Measurements from ENCODE around the gene RPP21.

The RPP21 gene

DNA sequence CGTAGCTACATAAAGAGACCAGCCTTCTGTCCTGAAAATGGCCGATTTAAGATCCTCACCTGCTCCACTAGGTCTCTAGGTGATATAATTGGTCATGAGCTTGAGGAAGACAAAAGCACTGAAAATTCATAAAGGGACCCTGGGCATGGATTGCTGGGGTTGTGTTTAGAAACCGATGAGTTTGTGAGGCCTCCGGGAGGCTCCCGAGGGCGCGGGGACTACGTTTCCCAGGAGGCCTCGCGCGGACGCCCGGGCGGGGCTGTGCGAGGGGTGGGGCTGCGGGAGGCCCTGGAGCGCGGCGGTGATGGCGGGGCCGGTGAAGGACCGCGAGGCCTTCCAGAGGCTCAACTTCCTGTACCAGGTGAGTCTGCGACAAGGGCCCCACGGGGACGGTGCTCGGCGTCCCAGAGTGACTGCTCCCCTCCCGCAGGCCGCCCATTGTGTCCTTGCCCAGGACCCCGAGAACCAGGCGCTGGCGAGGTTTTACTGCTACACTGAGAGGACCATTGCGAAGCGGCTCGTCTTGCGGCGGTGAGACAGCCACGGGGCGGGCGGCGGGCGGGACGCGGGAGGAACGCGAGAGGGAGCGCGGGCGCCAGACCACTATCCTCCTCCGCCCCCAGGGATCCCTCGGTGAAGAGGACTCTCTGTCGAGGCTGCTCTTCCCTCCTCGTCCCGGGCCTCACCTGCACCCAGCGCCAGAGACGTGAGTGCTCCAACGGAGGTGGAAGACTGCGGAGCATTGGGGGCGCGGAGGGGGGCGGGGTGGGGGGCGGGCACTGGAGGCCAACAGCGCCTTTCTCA, at the start of gene RPP21:
Gene RPP21, plus strand, starts transcription at position 289 of the 804 bp plus-strand sequence. Its CDS starts 16 bp downstream, at position 305.
- DNase-seq (ENCODE audit: low read depth, low spot score): peak; percentile 68

DNA sequence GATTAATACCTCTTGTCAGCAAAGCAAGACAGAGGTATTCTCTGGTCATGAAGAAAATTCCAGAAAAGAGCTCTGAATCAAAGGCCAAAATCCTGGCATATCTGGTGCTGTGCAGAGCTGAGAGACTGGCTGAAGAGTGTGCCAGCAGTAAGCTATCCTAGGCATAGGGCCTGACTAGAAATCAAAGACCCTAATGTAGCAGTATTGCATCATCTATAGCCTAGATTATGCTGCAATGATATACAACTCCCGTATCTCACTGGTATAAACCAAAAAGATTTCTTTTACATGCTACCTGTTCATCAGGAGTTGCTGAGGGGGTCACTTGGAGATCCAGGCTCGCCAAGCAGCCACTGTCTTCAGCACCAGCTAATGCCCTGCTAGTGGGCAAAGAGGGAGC, 49.1 kb upstream of the RPP21 start:
- no peak for DNase-seq (ENCODE audit: low read depth, low spot score)

DNA sequence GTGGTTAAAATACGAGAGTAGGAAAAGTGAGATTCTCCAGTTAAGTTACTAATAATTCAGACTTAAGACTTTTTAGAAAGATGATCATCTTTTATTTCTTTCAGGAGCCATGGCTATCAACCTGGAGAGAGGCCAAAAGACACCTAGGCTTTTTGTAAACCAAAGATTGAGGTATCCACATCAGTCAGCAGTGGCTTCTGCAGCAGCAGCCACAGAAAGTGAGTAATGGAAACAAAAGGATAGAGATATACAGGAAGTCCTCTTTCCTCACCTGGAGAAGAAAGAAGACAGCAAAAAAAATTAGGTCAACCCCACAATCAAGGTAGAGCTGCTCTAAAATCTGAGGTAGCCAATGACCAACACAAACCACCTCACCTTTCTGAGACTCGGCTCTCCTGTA, 41.0 kb upstream of the RPP21 start:
- DNase-seq (ENCODE audit: low read depth, low spot score): no peak

DNA sequence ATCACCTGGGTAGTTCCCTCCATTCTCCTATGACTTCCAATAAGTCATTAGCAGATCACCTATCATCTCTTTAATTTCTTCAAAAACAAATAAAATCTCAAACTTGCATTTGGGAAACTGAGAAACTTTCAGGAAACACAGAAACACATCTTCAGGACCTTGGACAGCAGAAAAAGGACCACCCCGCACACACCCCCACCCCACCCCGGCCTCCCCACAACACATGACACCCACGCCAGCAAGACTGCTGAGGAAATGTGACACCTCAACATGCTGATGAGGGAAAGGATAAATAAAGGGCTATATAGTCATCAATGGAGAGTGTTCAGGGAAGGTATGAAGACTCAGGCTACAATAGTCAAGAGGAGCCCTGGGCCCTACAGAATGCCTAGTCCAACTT, 33.9 kb upstream of the RPP21 start:
- no peak for DNase-seq (ENCODE audit: low read depth, low spot score)

DNA sequence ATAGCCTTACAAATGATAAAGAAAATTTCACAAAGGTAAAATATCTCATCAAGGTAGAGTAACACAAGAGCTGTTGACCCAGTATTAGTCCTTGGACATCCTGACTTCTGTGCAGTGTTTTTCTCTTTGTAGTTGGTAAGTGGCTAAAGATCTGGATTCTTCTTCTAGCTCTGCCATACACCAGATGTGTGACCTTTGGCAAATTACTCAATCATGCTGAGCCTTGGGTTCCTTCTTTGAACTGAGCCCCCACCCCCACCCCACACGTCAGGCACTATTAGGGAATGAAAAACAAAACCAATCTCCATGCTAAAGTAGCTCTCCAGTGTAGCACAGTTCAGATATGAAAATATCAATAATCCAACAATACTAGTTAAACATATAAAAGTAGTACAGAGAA, 33.3 kb upstream of the RPP21 start:
- no peak for DNase-seq (ENCODE audit: low read depth, low spot score)

DNA sequence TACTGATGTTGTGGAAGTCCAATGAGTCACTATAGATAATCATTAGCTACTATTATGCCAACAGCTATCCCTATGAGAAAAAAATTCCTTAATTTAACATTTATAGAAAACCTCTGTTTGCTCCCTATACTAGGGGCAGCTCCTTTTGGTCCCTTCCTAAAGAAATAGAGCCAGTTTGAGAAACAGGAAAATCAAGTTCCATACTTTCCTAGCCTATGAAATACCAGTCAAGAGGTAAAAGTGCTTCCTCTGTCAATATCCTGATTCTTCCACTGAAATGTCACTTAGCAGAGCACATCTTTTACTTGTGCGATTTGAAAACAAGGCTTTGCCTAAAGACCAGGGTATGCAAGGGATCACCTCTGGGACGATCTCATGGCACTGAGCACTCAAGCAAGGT, 32.7 kb upstream of the RPP21 start:
- DNase-seq (ENCODE audit: low read depth, low spot score): no peak

DNA sequence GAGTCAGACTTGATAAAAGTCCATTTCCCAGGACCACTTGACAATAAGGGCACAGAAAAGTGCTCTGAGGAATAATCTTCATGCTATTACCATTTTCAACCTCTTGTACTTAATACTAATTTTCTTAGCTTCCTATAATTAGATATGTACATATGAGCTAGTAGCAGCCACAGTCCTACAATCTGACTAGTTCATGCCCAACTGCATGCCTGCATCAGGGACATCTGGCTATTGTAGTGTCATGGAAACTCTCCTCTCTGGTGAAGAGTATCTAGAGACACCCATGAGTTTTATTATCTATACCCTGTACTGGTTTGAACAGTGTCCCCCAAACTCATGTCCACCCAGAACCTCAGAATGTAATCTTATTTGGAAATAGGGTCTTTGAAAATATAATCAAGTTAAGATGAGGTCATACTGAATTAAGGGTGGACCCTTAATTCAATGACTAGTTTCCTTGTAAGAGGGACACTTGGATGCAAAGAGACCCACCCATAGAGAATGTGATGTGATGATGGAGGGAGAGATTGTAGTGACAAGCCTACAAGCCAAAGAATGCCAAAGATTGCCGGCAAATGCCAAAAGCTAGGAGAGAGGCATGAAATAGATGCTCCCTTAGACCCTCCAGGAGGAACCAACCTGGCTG, 32.2 kb upstream of the RPP21 start:
- no peak for DNase-seq (ENCODE audit: low read depth, low spot score)

DNA sequence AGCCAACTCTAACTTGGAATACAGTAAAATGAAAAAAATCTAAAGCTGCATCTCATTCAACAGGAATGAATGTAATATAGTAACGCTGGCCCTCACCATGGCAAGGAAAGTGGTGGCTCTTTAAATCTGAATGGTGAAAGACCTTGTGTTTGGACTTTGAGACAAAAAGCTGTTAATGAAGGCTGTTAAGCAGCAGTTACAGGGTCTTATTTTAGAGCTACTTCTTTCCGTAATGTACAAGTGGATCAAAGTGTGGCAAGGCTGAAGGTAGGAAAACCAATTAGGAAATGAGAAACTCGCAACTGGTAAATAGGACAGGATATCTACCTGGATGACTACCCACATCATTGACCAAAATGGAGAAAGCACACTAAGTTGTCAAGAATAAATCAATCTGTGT, 29.8 kb upstream of the RPP21 start:
- no peak for DNase-seq (ENCODE audit: low read depth, low spot score)

DNA sequence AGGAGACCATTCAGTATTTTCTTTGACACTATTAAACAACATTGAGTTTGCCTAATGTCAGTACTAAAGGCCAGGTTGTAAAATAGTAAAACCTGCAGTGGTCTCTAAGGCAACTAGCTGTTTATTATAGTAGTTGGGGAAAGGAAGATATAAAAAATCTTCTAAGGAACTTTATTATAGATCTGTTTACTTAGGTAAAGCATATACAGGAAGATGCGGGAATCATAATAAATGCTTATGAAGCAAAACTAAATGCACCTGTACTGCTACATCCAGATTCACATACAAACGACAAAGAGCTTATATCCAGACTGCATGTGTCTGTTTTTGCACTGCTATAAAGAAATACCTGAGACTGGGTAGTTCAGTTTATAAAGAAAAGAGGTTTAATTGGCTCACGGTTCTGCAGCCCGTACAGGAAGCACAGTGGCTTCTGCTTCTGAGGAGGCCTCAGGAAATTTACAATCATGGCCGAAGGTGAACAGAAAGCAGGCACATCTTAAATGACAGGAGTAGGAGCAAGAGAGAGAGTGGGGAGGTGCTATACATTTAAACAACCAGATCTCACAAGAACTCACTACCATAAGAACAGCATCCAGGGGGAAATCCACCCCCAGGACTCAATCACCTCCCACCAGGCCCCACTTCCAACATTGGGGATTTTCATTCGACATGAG, 26.9 kb upstream of the RPP21 start:
- no peak for DNase-seq (ENCODE audit: low read depth, low spot score)

DNA sequence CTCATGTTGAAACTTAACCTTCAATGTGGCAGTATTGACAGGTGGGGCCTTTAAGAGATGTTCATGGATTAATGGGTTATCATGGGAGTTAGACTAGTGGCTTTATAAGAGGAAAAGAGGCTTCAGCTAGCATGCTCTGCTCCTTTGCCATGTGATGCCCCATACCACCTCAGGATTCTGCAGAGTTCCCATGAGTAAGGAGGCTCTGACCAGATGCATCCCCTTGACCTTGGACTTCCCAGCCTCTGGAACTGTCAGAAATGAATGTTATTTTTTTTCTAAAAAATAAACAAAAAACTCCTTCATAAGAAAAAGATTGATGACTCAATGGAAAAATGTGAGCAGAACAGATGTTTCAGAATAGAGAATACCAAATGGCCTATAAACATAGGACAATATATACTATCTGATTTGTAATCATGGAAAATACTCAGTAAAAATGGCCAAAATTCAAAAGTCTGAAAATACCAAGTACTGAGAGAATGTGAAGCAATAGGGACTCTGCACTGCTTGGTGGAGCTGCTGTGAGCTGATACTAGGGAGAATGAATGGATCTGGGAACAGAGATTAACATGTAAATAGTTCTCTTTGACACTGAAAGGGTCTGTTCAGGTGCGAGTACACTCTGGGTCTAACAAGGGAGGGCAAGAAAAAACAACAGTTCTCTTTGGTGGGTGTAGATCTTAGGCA, 25.7 kb upstream of the RPP21 start:
- DNase-seq (ENCODE audit: low read depth, low spot score): no peak

DNA sequence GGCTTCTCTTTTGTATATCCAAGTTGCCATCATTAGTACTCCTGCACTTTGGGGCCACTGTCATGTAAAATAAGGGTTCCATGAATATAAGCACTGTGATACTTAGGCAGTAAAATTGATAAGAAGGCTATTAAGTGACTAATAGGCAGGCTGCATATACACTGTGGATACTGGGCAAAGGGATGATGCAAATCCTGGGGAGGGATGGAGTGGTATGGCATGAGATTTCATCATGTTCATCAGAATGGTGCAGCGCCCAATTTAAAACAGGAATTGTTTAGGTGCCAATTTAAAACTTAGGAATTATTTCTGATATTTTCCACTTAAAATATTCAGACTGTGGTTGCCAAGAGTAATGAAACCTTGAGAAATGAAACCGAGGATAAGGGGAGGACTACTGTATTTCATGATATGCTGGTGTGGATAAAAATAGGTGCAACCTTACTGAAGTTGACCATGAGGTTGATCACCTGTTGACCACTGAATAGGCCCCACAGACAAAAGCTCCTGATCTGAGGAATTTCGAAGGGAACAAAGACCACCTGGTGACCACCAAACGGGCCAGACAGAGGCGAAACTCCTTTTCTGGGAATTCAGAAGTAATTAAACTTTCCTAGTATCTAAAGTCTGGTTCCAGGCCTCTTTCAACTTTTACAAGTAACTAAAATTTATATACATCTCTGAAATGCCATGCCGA, 23.1 kb upstream of the RPP21 start:
- DNase-seq (ENCODE audit: low read depth, low spot score): no peak

DNA sequence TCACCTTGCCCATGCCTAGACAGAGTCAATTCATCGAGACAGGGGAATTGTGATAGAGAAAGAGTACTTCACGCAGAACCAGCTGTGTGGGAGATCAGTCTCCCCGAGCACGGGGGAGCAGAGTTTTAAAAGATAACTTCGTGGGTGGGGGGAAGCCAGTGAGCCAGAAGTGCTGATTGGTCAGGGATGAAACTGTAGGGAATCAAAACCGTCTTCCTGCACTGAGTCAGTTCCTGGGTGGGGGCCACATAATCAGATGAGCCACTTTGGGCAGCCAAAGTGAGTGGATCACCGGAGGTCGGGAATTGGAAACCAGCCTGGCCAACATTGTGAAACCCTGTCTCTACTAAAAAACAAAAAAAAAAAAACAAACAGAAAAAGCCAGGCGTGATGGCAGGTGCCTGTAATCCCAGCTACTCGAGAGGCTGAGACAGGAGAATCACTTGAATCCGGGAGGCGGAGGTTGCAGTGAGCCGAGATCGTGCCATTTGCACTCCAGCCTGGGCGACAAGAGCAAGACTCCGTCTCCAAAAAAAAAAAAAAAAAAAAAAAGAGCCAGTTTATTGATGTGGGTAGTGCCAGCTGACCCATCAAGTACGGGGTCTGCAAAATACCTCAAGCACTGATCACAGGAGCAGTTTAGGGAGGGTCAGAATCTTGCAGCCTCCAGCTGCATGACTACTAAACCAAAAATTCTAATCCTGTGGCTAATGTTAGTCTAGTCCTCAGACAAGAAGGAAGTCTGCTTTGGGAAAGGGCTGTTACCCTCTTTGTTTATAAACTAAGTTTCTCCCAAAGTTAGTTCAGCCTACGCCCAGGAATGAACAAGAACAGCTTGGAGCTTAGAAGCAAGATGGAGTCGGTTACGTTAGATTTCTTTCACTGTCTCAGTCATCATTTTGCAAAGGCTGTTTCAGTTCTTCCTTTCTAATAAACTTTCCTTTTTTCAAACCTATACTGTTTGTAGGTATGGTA, 22.1 kb upstream of the RPP21 start:
- no peak for DNase-seq (ENCODE audit: low read depth, low spot score)

DNA sequence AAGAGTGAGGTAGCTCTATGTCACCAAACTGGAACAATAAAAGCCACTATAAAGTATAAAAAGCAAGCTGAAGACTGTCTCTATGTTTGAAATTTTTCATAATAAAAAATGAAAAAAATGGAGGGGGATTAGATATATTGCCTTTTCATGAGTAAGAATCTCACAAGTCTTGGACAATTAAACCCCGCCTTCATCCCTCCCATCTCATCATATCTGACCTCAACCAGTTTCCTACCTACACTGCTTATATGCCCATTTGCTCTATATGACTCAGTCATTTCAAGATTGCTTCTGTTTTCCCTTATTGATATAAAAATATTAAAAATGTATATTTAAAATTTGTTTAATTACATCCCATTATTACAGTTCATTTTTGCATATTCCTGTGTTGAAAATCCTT, 21.1 kb upstream of the RPP21 start:
- DNase-seq (ENCODE audit: low read depth, low spot score): no peak

DNA sequence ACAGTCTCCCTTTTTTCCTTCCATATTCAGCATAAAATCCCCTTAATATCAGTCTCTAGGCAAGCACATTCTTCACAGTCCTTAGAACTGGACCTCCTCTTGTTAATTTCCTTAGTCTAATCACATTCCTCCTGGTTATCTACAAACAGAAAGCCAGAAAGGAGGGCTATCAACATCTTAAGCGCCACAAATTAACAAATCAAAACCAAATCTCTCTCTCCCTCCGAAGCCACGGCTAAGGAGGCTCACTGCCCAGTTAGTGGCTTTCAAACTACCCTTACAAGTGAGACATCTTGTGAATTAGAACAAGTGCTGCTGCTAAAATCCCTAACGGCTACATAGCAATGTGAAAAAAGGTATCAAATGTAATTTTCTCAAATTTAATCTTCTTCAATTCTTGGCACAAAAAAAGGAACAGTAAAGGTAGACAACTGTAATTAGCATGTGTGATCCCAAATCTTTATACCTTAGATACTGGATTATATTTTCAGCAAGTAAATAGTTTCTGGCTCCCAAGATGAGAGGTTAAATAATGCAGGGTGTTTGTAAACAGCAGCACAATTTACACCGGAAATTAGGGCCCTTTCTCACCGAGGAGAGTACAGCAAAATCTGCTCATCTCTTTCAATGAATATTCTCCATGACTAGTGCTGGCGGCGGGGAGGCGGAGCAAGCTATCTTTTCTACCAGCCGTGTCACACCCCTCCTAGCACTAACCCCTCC, 19.6 kb upstream of the RPP21 start:
- DNase-seq (ENCODE audit: low read depth, low spot score): peak; percentile 73

DNA sequence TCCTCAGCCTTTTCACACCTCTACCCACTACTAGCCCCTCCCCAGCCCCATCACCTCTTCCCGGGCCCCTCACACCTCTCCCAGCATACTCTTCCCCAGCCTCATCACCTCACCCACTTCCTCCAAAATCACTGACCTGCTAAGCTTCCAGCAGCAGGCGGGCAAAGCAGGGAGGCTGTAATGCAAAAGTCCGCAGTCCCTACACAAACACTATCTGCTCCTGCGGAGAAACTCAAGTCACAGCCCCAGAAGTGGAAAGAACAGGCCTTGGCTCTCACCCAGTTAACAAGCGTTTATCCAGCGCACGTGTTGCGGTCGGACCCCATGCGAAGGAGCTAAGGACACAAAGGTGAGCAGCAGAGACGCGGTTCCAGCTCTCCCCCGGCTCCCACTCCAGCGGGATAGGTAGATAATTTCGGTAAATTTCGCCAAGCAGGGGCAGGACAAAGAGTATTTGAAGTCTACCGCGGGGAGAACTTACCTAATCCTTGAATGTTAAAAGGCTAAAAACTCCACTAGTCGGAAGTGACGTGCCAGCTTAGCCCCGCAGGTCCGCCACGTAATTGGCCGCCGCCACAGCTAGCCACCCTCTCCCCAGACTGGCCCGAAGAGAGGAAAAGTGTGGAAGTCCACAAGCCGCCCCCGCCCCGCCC, 19.0 kb upstream of the RPP21 start:
- peak; percentile 43 for DNase-seq (ENCODE audit: low read depth, low spot score)

DNA sequence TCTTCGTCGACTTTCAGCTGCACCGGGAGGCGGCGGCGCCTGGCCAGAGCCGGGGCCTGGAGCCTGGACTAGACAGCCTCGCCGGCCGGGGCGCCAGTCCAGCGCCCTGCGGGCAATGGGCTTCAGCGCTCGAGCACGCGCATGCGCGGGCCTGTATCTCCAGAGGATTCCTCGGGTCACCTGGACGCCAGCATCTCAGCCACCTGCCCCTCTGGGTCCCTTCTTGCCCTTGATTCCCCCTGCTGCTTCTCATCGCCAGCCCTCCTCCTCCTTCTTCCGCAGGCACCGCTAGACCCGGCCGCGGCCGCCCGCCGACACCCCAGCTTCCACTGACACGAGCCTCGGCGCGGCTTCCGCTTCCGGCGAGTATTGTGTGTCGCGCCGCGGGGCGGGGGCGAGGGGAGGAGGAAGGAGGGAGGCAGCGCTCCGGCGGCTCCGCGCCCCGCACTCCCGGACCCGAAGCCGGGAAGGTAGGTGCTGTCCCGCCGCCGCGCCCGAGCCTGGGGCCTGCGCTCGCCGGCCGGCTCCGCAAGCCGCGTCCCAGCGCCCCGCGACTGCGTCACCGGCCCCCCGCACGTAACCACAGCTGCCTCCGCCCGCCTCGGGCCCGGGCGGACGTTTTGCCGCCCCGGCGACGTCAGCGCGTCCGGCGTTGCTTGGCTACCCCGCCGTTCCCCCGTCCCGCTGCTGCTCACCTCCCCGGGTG, 18.3 kb upstream of the RPP21 start, which contains the start of gene TRIM39:
Gene TRIM39, plus strand, starts transcription at position 402 of the 706 bp plus-strand sequence. CDS start 2,391 bp downstream, outside the sequence.
- peak; percentile 76 for DNase-seq (ENCODE audit: low read depth, low spot score)

DNA sequence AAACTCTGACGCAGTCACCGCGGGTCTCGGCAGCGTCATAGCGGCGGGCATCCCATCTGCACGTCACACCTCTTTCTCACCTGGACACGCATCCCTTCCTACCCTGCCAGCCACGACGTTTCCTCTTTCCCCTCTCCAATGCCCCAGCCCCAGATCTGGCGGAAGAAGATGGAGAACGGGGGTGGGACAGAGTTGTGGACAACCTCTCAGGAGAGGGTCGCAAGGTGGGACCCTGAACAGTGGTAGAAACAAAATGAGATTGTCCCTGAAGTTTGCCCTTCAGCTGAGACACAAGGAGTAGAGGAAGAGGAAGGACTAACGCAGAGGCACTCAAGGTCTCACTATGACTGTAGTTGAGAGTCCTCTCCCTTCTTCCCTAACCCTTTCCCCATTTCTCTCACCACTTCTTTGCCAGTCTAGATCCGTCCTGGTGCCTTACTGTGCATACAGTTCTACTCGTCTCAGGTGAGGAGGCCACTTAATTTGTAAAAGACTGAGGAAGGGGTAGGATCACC, 17.7 kb upstream of the RPP21 start:
- DNase-seq (ENCODE audit: low read depth, low spot score): no peak

DNA sequence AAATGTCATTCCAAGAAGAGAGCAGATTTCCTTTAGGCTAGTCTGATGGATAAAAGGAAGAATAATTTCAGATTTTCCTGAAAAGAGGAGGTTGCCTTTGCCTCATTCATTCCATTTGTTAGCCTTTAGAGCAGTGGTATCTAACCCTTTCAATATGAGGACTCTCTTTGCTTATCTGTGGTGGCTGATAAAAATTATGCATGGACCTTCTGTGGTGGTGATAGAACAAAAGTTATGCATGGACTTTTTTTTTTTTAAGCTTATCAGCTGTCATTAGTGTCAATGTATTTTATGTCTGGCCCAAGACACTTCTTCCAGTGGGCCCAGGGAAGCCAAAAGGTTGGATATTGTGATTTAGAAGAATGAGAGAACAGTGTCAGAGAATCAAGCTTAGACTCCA, 16.6 kb upstream of the RPP21 start:
- DNase-seq (ENCODE audit: low read depth, low spot score): no peak
